ENCODE data around the gene UTP4.

Gene UTP4

GRCh38 chr16:69132424-69133252 lies at the start of gene UTP4, which contains the start of gene CHTF8:
Gene UTP4 (plus strand): TSS chr16:69132649. CDS start chr16:69133460, 811 bp downstream.
Gene CHTF8 (minus strand): TSS chr16:69132588. CDS start chr16:69121458, 11,130 bp downstream.
- Histone ChIP-seq H3K4me1 (ENCODE audit: control insufficient read depth in 1 of 2, insufficient read depth in 2 of 2, low read length in 2 of 2) (peaks cover 24% of the 10 kb centered on the region in 2 donors), H3K9ac (ENCODE audit: low read depth in 1 of 2, low read length in 2 of 2) (peak within 1 kb of the TSS; percentile 85 to 98), H3K36me3 (ENCODE audit: control insufficient read depth in 1 of 2, insufficient read depth in 2 of 2, low read length in 2 of 2) (peaks cover 2 to 6% of the 10 kb centered on the region in 2 donors), H3K4me3 (ENCODE audit: low read depth in 1 of 2, low read length in 2 of 2) (peak within 1 kb of the TSS; percentile 89 to 91), H3K9me3 (ENCODE audit: control insufficient read depth in 1 of 2, low read length in 2 of 2) (no peaks in the 10 kb centered on the region), H3K27ac (ENCODE audit: low read depth, low read length) (peak within 1 kb of the TSS; percentile 85), H3K27me3 (ENCODE audit: control insufficient read depth in 1 of 2, insufficient read depth in 2 of 2, low read length in 2 of 2) (no peaks in the 10 kb centered on the region)

GRCh38 chr16:69083306-69083941 lies 49.0 kb upstream of the UTP4 start:
- Histone ChIP-seq H3K27ac (ENCODE audit: low read depth, low read length) (no peak overlapping the region), H3K9ac (ENCODE audit: low read depth in 1 of 2, low read length in 2 of 2) (no peak overlapping the region), H3K27me3 (ENCODE audit: control insufficient read depth in 1 of 2, insufficient read depth in 2 of 2, low read length in 2 of 2) (no peaks in the 10 kb centered on the region), H3K4me3 (ENCODE audit: low read depth in 1 of 2, low read length in 2 of 2) (no peak overlapping the region), H3K9me3 (ENCODE audit: control insufficient read depth in 1 of 2, low read length in 2 of 2) (no peaks in the 10 kb centered on the region), H3K36me3 (ENCODE audit: control insufficient read depth in 1 of 2, insufficient read depth in 2 of 2, low read length in 2 of 2) (peaks cover 0 to 5% of the 10 kb centered on the region in 2 donors), H3K4me1 (ENCODE audit: control insufficient read depth in 1 of 2, insufficient read depth in 2 of 2, low read length in 2 of 2) (no peaks in the 10 kb centered on the region)

- no peaks in the 10 kb centered on the region for H3K9me3 ChIP-seq (ENCODE audit: control insufficient read depth in 1 of 2, low read length in 2 of 2)
- H3K4me3 ChIP-seq (ENCODE audit: low read depth in 1 of 2, low read length in 2 of 2) = no peak overlapping the region
- no peak overlapping the region for H3K27ac ChIP-seq (ENCODE audit: low read depth, low read length)
- no peak overlapping the region for H3K9ac ChIP-seq (ENCODE audit: low read depth in 1 of 2, low read length in 2 of 2)
- H3K27me3 ChIP-seq (ENCODE audit: control insufficient read depth in 1 of 2, insufficient read depth in 2 of 2, low read length in 2 of 2) = no peaks in the 10 kb centered on the region
- peaks cover 0 to 5% of the 10 kb centered on the region in 2 donors for H3K36me3 ChIP-seq (ENCODE audit: control insufficient read depth in 1 of 2, insufficient read depth in 2 of 2, low read length in 2 of 2)
- peaks cover 6% of the 10 kb centered on the region in 2 donors for H3K4me1 ChIP-seq (ENCODE audit: control insufficient read depth in 1 of 2, insufficient read depth in 2 of 2, low read length in 2 of 2)
These were observed 48.2 kb upstream of the UTP4 start for GRCh38 chr16:69084289-69084688.

- H3K4me3 ChIP-seq (ENCODE audit: low read depth in 1 of 2, low read length in 2 of 2) = no peak overlapping the region
- H3K27ac ChIP-seq (ENCODE audit: low read depth, low read length) = no peak overlapping the region
- H3K9me3 ChIP-seq (ENCODE audit: control insufficient read depth in 1 of 2, low read length in 2 of 2) = no peaks in the 10 kb centered on the region
- no peak overlapping the region for H3K9ac ChIP-seq (ENCODE audit: low read depth in 1 of 2, low read length in 2 of 2)
- peaks cover 13 to 15% of the 10 kb centered on the region in 2 donors for H3K4me1 ChIP-seq (ENCODE audit: control insufficient read depth in 1 of 2, insufficient read depth in 2 of 2, low read length in 2 of 2)
- peaks cover 0 to 5% of the 10 kb centered on the region in 2 donors for H3K36me3 ChIP-seq (ENCODE audit: control insufficient read depth in 1 of 2, insufficient read depth in 2 of 2, low read length in 2 of 2)
- H3K27me3 ChIP-seq (ENCODE audit: control insufficient read depth in 1 of 2, insufficient read depth in 2 of 2, low read length in 2 of 2) = no peaks in the 10 kb centered on the region
These were observed 47.3 kb upstream of the UTP4 start for GRCh38 chr16:69085032-69085695.

- Histone ChIP-seq H3K9ac (ENCODE audit: low read depth in 1 of 2, low read length in 2 of 2) (no peak overlapping the region), H3K9me3 (ENCODE audit: control insufficient read depth in 1 of 2, low read length in 2 of 2) (no peaks in the 10 kb centered on the region), H3K36me3 (ENCODE audit: control insufficient read depth in 1 of 2, insufficient read depth in 2 of 2, low read length in 2 of 2) (peaks cover 0 to 5% of the 10 kb centered on the region in 2 donors), H3K27ac (ENCODE audit: low read depth, low read length) (no peak overlapping the region), H3K27me3 (ENCODE audit: control insufficient read depth in 1 of 2, insufficient read depth in 2 of 2, low read length in 2 of 2) (no peaks in the 10 kb centered on the region), H3K4me3 (ENCODE audit: low read depth in 1 of 2, low read length in 2 of 2) (no peak overlapping the region), H3K4me1 (ENCODE audit: control insufficient read depth in 1 of 2, insufficient read depth in 2 of 2, low read length in 2 of 2) (peaks cover 13 to 16% of the 10 kb centered on the region in 2 donors)
These were observed 45.3 kb upstream of the UTP4 start for GRCh38 chr16:69087161-69087581.

GRCh38 chr16:69088684-69089083 lies 43.8 kb upstream of the UTP4 start:
- Histone ChIP-seq H3K36me3 (ENCODE audit: control insufficient read depth in 1 of 2, insufficient read depth in 2 of 2, low read length in 2 of 2) (peaks cover 0 to 5% of the 10 kb centered on the region in 2 donors), H3K27ac (ENCODE audit: low read depth, low read length) (no peak overlapping the region), H3K27me3 (ENCODE audit: control insufficient read depth in 1 of 2, insufficient read depth in 2 of 2, low read length in 2 of 2) (no peaks in the 10 kb centered on the region), H3K4me3 (ENCODE audit: low read depth in 1 of 2, low read length in 2 of 2) (no peak overlapping the region), H3K9me3 (ENCODE audit: control insufficient read depth in 1 of 2, low read length in 2 of 2) (no peaks in the 10 kb centered on the region), H3K4me1 (ENCODE audit: control insufficient read depth in 1 of 2, insufficient read depth in 2 of 2, low read length in 2 of 2) (peaks cover 13 to 16% of the 10 kb centered on the region in 2 donors), H3K9ac (ENCODE audit: low read depth in 1 of 2, low read length in 2 of 2) (no peak overlapping the region)

GRCh38 chr16:69089091-69089910 lies 43.1 kb upstream of the UTP4 start:
- H3K36me3 ChIP-seq (ENCODE audit: control insufficient read depth in 1 of 2, insufficient read depth in 2 of 2, low read length in 2 of 2) = peaks cover 0 to 2% of the 10 kb centered on the region in 2 donors
- H3K9me3 ChIP-seq (ENCODE audit: control insufficient read depth in 1 of 2, low read length in 2 of 2) = no peaks in the 10 kb centered on the region
- H3K27me3 ChIP-seq (ENCODE audit: control insufficient read depth in 1 of 2, insufficient read depth in 2 of 2, low read length in 2 of 2) = no peaks in the 10 kb centered on the region
- H3K4me1 ChIP-seq (ENCODE audit: control insufficient read depth in 1 of 2, insufficient read depth in 2 of 2, low read length in 2 of 2) = peaks cover 13 to 16% of the 10 kb centered on the region in 2 donors
- no peak overlapping the region for H3K9ac ChIP-seq (ENCODE audit: low read depth in 1 of 2, low read length in 2 of 2)
- H3K27ac ChIP-seq (ENCODE audit: low read depth, low read length) = no peak overlapping the region
- H3K4me3 ChIP-seq (ENCODE audit: low read depth in 1 of 2, low read length in 2 of 2) = peak overlapping the region; percentile 28 to 33

- no peaks in the 10 kb centered on the region for H3K27me3 ChIP-seq (ENCODE audit: control insufficient read depth in 1 of 2, insufficient read depth in 2 of 2, low read length in 2 of 2)
- H3K4me3 ChIP-seq (ENCODE audit: low read depth in 1 of 2, low read length in 2 of 2) = no peak overlapping the region
- peaks cover 10 to 12% of the 10 kb centered on the region in 2 donors for H3K4me1 ChIP-seq (ENCODE audit: control insufficient read depth in 1 of 2, insufficient read depth in 2 of 2, low read length in 2 of 2)
- no peak overlapping the region for H3K9ac ChIP-seq (ENCODE audit: low read depth in 1 of 2, low read length in 2 of 2)
- no peaks in the 10 kb centered on the region for H3K9me3 ChIP-seq (ENCODE audit: control insufficient read depth in 1 of 2, low read length in 2 of 2)
- H3K36me3 ChIP-seq (ENCODE audit: control insufficient read depth in 1 of 2, insufficient read depth in 2 of 2, low read length in 2 of 2) = no peaks in the 10 kb centered on the region
- no peak overlapping the region for H3K27ac ChIP-seq (ENCODE audit: low read depth, low read length)
These were observed 38.5 kb upstream of the UTP4 start for GRCh38 chr16:69093974-69094373.

- Histone ChIP-seq H3K4me1 (ENCODE audit: control insufficient read depth in 1 of 2, insufficient read depth in 2 of 2, low read length in 2 of 2) (peaks cover 5 to 7% of the 10 kb centered on the region in 2 donors), H3K9ac (ENCODE audit: low read depth in 1 of 2, low read length in 2 of 2) (no peak overlapping the region), H3K36me3 (ENCODE audit: control insufficient read depth in 1 of 2, insufficient read depth in 2 of 2, low read length in 2 of 2) (no peaks in the 10 kb centered on the region), H3K9me3 (ENCODE audit: control insufficient read depth in 1 of 2, low read length in 2 of 2) (no peaks in the 10 kb centered on the region), H3K4me3 (ENCODE audit: low read depth in 1 of 2, low read length in 2 of 2) (no peak overlapping the region), H3K27me3 (ENCODE audit: control insufficient read depth in 1 of 2, insufficient read depth in 2 of 2, low read length in 2 of 2) (no peaks in the 10 kb centered on the region), H3K27ac (ENCODE audit: low read depth, low read length) (no peak overlapping the region)
These were observed 37.9 kb upstream of the UTP4 start for GRCh38 chr16:69094501-69094900.

Data from duodenal mucosa (tissue), 2 donors.